GM18519 (cell line): ENCODE results near the gene DHFR.
"Not testable (repeated sequence)": the region's sequence is repeated elsewhere in the genome, so short reads cannot be mapped to it uniquely, and the experiment has no call there.

Source experiments
- ATAC-seq: cut with Tn5 transposase; IDR thresholded peaks from one replicate; pipeline ENCODE4 v1.9.1; 2021; ENCODE audit warnings: mild to moderate bottlenecking, moderate library complexity; ENCODE audit not compliant: unreplicated experiment, low FRiP score

The DHFR gene

GRCh38 chr5:80600943-80601693, 53.7 kb downstream of the DHFR start:
- no peak for ATAC-seq

- no peak for ATAC-seq
Measured at GRCh38 chr5:80597500-80597899, 57.3 kb downstream of the DHFR start.

GRCh38 chr5:80594810-80595209, 60.0 kb downstream of the DHFR start:
- no peak for ATAC-seq

- no peak for ATAC-seq
Measured at GRCh38 chr5:80592761-80593160, 62.0 kb downstream of the DHFR start.

- no peak for ATAC-seq
Measured at GRCh38 chr5:80592105-80592504, 62.7 kb downstream of the DHFR start.

GRCh38 chr5:80591352-80591751, 63.4 kb downstream of the DHFR start:
- no peak for ATAC-seq

- no peak for ATAC-seq
Measured at GRCh38 chr5:80590766-80591165, 64.0 kb downstream of the DHFR start.

GRCh38 chr5:80588858-80589540, 65.8 kb downstream of the DHFR start:
- ATAC-seq: no peak

- ATAC-seq: no peak
Measured at GRCh38 chr5:80584770-80585169, 70.0 kb downstream of the DHFR start.

- ATAC-seq: not testable (repeated sequence)
Measured at GRCh38 chr5:80580291-80580690, 74.5 kb downstream of the DHFR start.

- ATAC-seq: no peak
Measured at GRCh38 chr5:80579050-80579449, 75.7 kb downstream of the DHFR start.

- no peak for ATAC-seq
Measured at GRCh38 chr5:80577707-80578106, 77.1 kb downstream of the DHFR start.

GRCh38 chr5:80576383-80576782, 78.4 kb downstream of the DHFR start:
- no peak for ATAC-seq
